RKO (cell line): ENCODE measurements around the gene PTGES3.
"Not testable (repeated sequence)": the region's sequence is repeated elsewhere in the genome, so short reads cannot be mapped to it uniquely, and the experiment has no call there.

ENCODE experiments used
- DNase-seq: peaks from one replicate; pipeline ENCODE4 v3.0.0-alpha.2; 2016; ENCODE audit warnings: low spot score

PTGES3 gene

DNA sequence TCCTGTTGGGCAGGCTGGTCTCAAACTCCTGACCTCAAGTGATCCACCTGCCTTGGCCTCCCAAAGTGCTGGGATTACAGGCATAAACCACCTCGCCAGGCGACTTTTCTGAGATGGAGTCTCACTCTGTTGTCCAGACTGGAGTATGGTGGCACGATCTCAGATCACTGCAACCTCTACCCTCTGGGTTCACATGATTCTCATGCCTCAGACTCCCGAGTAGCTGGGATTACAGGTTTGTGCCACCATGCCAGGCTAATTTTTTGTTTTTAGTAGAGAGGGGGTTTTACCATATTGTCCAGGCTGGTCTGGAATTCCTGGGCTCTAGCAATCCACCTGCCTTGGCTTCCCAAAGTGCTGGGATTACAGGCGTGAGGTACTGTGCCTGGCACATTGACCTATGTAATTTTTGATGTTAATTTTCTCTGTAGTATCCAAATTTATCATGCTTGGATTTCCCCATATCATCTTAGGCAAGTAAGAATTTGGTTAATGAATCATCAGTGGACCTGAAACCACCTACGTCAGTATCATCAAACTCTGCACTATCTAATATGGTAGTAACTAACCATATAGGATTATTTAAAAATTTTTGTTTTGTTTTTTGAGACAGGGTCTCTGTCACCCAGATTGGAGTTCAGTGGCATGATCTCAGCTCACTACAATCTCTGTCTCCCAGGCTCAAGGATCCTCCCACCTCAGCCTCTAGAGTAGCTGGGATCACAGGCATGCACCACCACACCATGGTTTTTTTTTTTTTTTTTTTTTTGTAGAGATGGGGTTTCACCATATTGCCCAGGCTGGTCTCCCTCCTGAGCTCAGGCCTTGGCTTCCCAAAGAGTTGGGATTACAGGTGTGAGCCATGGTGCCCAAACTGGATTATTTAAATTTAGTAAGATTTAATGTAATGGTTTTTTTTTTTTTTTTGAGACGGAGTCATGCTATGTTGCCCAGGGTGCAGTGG, 30.4 kb downstream of the PTGES3 start:
- DNase-seq, result no peak

DNA sequence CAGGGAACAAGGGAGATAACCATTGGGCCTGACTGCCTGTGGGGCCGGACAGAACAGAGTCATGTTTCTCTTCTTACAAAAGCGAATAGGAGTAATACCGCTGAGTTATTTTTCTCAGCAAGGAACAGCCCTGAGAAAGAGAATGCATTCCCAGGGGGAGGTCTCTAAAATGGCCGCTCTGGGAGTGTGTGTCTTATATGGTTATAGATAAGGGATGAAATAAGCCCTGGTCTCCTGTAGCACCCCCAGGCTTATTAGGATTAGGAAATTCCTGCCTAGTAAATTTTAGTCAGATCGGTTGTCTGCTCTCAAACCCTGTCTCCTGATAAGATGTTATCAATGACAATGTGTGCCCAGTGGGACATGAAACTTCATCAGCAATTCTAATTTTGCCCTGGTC, 34.3 kb downstream of the PTGES3 start:
- DNase-seq, result not testable (repeated sequence)

DNA sequence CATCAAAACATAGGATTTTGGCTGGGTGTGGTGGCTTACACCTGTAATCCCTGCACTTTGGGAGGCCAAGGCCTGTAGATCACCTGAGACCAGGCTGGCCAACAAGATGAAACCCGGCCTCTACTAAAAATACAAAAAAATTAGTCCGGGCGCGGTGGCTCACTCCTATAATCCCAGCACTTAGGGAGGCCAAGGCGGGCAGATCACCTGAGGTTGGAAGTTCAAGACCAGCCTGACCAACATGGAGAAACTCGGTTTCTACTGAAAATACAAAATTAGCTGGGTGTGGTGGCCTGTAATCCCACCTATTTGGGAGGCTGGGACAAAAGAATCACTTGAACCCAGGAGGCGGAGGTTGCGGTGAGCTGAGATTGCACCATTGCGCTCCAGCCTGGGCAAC, 40.1 kb downstream of the PTGES3 start:
- not testable (repeated sequence) for DNase-seq

- peak; percentile 100 for DNase-seq
Observed at GRCh38 chr12:56645717-56646446, 42.2 kb downstream of the PTGES3 start, which contains the start of gene ATP5F1B. Gene ATP5F1B, minus strand, starts transcription at chr12:56645984. Its CDS starts 21 bp downstream, at chr12:56645963.

DNA sequence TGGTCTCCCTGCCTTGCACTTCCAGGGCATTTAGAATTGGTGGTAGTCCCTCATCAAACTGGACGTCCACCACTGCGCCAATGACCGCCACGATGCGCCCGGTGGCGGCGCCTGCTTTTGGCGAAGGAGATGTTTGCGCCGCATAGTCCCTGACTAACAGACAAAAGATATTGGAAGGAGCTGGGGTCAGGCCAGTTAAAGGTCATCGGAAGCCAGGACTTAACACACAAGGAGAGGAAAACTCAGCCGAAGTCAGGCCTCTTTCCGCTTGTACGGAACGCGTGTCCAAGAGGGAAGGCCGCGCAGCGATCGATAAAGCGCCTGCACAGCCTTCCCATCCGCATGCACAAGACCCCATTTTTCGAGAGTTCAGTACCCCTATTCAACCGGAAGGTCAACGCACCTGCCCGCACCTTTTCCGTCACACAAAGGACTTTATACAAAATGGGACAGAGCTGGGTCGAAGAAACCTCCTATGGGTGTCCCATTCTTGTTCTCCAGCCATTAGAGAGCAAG, 42.8 kb downstream of the PTGES3 start:
- DNase-seq, result peak; percentile 65

- peak; percentile 64 for DNase-seq
Observed at GRCh38 chr12:56644654-56645053, 43.4 kb downstream of the PTGES3 start.

GRCh38 chr12:56641219-56641618, 46.9 kb downstream of the PTGES3 start:
- DNase-seq, result no peak

- no peak for DNase-seq
Observed at GRCh38 chr12:56637621-56638020, 50.5 kb downstream of the PTGES3 start.

DNA sequence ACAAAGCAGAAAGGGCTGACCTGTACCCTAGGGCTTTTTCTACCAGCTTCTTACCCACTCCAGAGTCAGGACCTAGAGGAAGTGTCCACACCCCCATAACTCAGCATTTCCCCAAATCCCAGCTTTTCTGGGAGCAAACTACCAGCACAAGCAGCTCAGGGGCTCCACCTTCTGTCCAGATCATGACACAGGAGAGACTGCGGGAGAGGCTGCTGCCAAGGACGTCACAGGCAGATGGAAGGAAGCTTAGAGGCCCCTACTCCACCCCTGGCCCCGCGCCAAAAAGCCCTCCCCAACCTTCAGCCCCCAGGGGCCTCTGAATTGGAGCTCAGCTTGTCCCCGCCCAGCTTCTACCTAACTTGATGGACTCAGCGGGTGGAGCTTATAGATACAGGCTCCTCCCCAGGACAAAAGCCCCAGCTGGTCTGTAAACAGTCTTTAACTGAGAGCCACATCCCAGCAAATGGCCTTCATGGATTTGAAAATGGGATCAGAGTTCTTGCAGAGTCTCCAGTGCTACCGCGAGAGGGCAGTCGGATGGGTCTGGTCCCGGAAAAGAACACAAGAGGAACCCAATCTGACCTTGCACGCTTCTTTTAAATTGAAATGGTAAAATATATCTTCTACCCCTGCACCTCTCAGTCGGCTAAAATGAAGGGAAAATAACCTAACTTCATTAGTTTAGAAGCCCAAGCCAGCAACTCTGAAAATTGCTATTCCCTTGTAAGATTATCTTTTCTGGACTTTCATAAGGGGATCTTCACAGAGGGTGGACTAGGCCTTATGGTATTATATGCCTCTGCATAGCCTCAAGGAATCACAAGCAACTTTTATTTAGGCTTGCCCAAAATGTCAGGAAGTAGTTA, 51.2 kb downstream of the PTGES3 start:
- DNase-seq, result peak; percentile 99

DNA sequence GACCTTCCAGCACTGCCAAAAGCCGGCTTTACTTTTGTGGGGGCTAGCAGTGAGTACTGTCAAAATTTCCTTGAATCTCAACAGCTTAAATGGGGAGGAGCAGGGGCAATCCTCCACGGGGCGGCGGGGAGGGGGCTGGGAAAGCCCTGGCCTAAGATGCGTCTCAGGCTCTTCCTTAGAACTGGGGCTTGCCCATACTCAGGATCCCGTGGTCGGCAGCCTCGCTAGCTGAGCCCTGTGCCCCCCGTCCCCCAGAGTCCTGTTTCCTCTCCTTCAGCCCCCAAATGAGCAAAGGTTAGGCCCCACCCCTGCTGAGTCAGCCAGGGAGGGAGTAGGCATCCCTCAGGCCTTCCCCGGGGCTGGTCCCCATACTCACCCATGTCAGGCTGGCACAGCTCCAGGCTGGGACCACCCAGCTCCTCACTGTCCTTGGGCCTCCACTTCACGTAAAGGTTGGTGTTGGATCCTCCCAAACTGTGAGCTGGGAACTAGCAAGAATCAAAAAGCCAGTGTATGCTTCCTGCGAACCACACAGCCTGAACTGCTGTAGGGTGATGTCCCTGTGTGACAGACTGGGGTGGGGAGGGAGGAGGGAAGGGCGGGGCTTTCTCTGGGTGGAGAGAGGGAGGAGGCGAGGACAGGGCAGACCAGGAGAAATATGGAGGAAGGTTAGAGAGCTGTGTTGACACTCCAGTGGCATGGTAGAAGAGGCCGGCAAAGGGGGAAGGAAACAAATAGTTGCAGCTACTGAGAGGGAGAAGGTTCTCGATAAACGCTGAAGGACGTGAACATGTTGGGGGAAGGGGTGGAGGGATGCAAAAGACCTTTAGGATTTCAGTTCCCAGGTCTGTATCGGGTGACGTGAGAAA, 52.0 kb downstream of the PTGES3 start:
- DNase-seq, result peak; percentile 87

- DNase-seq, result peak; percentile 90
Observed at GRCh38 chr12:56634837-56635791, 53.0 kb downstream of the PTGES3 start.

DNA sequence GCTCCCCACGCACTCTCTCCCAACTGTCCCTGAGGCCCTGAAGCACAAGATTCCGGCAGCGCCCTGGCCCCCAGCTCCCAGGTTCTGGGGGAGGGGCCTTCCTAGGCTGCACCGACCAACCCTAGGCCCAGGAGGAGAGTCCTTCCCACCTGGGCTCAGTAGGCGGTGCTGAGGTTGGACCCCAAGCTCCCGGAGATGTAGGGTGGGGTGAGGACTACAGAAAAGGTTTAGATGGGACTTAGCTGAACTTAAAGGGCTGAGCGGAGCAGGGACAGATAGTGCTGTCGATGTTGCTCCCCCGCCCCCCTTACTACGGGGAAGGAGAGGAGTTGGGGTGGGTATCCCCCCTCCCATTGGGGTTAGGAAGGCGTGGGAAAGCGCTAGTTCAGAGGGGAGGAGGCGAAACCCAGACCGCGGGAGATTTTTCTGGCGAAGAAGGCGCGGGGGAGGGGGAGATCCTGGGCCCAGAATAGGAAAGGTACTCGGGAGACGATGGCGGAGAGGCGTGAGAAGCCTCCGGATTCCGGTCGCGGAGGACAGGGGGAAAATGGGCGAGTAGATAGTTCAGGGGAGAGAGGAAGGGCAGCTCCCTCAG, 53.7 kb downstream of the PTGES3 start:
- DNase-seq, result no peak

DNA sequence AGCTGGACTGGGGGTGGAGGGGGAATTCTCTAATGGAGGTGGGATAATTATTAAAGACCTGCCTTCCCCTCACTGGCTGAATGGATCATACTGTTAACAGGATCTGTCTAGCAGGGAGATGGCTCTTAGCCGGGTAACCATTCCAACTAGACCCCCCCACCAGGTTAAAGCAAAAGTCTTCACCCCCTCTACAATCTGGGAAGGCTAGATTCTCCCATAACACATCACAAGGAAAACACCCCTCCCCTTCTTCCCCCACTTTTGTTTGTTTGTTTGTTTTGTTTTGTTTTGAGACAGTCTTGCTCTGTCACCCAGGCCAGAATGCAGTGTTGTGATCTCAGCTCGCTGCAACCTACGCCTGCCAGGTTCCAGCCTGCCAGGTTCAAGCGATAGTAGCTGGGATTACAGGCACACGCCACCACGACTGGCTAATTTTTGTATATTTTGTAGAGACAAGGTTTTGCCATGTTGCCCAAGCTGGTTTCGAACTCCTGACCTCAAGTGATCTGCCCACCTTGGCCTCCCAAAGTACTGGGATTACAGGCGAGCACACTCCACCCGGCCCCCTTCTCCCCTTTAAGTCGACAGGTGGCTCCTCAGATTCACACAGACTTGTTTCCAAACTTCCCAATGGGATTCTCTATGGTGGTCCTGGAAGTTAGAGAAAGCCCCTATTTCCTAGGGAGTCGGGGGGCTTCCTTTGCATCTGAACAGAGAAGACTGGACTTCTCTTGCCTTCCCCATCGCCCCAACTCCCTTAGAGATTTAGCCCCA, 54.4 kb downstream of the PTGES3 start:
- DNase-seq, result no peak

DNA sequence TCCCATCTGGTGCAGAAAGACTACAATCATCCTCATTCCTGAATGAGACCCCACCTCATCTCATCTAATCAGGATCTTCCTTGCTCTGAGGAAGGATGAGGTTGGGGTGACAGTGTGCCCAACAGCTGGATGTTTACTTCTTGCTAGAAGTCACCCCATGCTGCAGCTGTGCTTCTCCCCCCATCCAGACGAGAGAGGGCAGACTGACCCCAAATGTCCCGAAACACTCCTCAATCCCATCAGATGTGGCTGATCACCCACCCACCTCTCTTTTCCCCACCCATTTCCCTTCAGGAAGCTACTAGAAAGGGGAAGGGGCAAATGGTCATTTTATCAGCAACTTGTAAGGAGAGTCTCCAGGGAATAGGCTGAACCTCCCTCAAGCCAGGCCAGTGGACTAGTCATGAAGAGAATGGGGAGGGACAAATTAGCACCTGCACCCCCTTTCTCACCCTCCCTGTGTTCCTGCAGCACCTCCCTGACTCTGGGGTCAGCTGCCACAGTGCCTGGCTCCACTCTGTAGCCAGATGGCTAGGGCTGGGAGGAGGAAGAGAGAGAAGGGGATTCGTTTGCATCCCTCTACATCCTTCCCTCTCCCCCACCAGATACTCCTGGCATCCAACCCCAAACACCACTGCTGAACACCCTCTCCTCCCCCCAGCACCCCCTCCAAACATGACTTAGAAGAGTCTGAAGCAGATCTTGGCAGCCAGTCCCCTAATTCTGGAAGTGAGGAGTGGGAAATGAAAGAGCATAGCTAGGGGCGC, 55.2 kb downstream of the PTGES3 start:
- DNase-seq, result no peak

DNA sequence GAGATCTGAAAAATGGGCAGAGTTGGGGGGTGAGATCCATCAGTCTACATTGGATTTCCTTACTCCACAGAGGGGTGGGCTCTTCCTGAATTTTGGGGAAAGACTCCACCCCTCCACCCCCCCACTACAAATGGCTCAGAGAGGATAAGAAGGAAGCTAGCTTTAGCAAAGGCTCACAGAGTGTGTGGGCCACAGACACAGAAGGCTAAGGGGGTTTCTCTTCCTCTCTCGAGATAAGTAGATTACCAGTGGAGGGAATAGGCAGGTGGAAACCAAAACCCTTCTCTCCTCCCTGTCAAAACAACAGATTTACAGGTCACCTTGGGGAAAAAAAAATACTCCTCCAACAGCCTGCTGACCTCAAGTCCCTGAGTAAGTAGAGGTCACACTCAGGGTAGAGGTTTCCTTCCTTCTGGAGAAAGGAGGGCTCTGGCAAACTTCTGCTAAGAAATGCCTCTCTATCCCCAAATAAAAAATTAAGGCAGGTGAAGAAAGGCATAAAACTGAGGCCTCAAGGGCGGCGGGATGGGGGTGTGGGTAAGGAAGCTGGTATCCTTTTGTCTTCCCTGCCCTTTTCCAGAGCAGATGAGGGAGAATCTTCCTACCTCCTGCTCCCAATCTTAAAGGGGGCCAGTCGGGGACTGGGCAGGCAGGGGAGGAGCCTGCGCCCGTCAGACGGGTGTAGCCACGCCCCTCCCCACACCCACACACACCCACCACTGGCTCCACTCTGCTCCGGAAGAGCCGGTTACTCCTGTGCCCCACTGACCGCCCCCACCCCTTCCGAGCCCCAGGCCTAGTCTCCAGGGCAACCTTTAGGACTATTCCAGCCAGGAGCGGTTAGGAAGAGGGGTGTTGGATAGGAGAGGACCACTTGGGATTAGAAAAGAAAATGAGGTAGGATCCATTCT, 56.0 kb downstream of the PTGES3 start:
- peak; percentile 25 for DNase-seq

GRCh38 chr12:56630180-56630632, 57.9 kb downstream of the PTGES3 start, which contains the start of gene BAZ2A:
Gene BAZ2A, minus strand, starts transcription at chr12:56630326. Its CDS starts 12,796 bp downstream, at chr12:56617530.
- peak; percentile 87 for DNase-seq
